OCI-LY3 (cell line): ENCODE data around the gene BATF2.

ENCODE experiments used
- CTCF ChIP-seq: fragments of 200-600, 300-600 bp; sonication (generic); IDR thresholded peaks from 2 replicates; pipeline ENCODE4 v1.5.1; 2014; ENCODE audit warnings: antibody characterized with exemption, low read length, low read depth
- EZH2phosphoT487 ChIP-seq: fragments of 200-600 bp; shearing (Covaris generic); IDR thresholded peaks from 2 replicates; pipeline ENCODE4 v1.6.1; 2018; ENCODE audit warnings: antibody characterized with exemption, mixed run types, low read depth

GRCh38 chr11:65008873-65009272 lies 12.1 kb upstream of the BATF2 start:
- TF ChIP-seq CTCF (no peak), EZH2phosphoT487 (no peak)
